GM19372 (cell line): Measurements from ENCODE around the gene CCNI2.

Experiments
- ATAC-seq: cut with Tn5 transposase; IDR thresholded peaks from one replicate; pipeline ENCODE4 v1.9.1; 2021; ENCODE audit warnings: mild to moderate bottlenecking, low read depth, moderate library complexity; ENCODE audit not compliant: unreplicated experiment

CCNI2 gene

DNA sequence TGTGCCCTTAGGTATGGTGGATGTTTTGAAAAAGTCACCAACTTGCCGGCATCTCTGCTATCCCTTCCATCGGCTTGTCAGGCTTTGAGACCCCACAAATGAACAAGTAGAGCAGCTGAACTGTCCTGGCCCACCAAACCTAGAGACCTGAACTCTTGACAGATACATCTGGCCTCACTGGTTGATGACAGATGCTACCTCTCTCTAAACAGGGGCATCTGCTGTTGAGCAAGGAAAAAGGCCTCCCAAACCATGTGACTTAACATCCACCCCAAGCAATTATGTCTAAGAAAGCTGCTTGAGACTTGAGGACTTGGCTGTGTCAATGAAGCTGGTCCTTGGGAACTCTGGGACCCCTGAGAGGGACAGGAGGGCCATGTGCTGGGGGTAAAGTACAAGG lies 2.3 kb downstream of the CCNI2 start:
- ATAC-seq = no peak

DNA sequence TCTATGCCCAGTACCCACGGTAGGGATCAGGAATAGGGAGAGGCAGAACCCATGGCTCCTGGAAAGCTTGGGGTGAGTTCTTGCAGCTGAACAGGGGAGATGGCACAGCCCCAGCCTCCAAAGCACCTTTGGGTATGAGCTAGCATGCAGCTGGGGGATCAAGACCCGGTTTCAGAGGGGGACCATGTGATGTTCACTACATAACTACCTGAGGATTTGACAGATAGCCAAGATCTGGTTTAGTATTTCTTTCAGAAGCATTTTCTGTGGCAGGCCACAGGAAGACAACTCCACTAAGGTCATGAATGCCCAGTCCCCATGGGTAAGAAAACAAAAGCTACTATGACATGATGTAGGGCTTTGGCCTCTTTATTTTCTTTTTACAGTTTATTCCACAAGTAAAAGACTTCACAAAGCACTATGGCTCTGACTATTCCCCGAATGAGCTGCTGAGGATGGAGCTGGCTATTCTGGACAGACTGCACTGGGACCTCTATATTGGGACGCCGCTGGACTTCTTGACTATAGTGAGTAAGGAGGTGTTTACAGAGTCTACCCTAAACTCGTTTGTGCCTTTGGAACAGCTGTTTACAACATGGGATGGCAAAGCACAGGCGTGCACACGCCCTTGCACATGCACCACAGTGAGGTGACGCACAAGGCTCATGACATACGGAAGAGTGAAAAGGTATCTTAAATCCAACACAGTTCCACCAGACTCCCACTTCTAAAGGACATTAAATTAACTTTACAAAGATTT lies 3.4 kb downstream of the CCNI2 start:
- ATAC-seq = no peak

DNA sequence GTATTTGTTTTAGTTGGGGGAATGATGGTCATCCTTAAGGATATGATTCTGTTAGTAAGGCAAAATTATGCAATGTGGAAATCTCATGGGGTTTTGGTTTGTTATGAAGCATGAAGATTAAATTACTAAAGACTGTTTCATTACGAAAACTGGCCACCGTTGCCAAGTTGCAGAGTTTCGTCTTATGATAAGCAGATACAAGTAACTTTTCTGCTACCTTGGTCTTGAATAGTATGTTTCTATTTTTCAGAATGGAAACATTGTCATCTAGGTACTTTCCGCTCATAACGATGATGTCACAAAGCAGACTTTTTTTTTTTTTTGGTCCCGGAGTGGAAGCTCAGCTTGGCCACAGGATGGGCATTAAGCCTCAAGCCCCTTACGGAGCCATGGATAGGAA lies 4.2 kb downstream of the CCNI2 start:
- ATAC-seq = no peak

DNA sequence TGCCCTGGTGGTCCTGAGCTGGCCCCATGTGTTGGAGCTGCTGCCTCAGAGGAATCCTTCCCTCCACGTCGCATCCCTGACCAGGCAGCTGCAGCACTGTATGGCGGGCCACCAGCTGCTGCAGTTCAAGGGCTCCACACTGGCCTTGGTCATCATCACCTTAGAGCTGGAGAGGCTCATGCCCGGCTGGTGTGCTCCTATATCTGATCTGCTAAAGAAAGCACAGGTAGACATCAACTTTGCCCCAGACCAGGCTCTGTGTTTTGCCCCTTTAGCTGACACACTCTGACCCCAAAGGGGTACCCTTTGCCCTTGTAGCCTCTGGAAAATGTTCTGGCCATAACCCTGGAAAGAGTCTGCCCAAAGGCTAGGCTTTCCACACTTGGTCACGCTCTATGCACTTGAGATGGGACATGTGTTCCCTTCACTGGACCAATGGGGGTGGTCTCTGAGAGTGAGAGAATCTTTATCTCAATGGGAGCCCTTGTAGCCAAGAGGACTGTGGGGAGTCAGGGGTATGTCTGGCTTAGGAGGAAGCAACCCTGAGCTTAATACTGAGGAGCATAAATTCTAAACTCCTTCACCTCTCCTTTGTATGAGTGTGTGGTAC lies 4.8 kb downstream of the CCNI2 start:
- ATAC-seq = no peak

DNA sequence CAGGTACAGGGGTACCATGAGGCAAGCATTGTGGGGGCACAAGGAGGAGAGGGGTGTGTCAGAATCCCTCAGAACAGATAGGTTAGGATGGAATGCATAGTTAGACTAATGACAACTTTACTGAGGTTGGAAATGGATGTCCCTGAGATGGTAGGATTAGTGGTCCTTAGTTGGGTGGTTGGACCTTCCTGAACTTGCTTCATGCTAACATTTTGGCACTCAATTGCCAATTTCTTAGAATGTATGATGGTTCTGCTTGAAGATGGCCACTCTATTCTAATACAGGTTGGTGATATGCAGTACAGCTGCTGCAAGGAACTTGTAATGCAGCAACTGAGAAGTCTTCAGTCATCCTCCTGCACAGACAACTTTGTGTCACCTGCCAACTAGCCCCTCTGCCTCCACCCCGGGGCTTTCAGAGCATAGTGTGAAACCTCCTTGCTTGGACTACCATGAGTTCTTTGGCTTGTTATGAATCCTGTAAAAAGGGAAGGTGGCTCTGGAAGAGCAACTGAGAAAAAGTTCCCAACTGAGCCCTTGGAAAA lies 5.4 kb downstream of the CCNI2 start:
- no peak for ATAC-seq

DNA sequence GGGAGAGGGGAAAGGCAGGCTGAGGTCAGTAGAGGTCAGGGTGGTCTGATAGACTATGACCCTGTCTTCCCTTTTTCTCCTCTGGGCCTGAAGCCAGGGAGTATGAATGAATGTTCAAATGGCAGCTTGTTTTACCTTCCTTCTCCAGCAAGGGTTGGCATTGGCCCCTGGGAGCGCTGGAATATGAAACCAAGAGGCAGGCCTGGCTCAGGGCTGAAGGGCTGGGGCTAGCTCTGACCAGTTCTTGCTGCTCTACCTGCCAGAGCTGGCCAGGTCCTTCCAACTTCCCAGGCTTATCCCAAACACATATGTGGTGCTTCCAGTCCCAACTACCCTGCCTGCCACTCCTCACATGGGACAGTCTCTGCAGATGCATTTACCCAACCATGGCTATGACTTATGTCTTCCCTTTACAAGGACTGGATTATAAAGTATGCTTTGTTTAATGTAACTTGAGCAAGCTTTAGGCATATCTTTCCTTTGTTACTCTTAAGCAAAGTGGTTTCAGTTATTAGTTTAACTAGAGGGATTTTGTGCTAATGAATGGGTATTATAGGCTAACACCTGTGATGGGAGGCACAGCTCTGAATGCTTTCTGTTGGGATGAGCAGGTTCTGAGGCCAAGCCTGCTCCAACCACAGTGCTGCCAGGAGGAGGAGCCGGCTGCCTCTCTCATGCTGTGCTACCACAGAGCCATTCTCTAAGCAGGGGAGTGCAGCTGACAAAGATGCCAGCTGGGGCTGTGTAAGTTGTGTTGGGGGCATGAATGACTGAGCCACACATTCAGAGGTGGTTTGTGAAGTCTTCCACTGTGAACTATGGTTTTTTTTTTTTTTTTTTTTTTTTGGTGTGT lies 6.1 kb downstream of the CCNI2 start:
- no peak for ATAC-seq

DNA sequence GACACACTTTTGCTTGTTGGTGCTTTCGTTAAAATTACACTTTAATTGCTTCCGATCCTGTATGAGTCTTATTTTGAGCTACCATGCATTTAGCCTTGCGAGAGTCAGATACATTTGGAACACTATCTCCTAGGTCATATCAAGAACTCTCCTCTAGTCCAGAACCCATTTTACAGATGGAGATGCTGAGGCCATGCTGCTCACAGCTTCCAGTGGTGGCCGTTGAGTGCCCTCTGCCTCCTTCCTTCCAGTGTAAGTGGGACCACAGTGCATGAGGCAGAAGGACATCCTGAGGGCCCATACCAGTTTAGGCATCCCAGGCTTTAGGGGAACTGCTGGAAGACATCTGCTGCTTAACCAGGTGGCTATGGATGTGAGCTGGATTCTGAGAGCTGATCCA lies 6.9 kb downstream of the CCNI2 start:
- no peak for ATAC-seq

DNA sequence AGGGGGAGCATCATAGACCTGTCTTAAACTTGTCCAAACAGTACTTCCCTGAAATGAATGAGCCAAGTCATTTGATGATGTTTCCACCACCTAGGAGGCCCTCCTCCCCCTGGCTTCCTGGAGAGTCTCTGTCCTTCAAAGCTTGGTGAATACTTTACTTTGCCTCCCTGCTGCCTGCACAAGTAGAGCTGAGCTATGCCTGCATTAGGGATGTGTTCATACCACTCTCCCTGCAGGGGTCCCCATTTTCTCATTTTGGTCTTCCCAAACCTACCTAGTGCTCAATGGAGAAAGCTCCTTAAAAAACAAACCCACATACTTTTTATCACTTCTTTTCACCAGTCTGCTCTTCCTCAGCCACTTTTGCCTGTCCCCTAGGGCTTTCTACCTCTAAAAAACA lies 7.7 kb downstream of the CCNI2 start:
- no peak for ATAC-seq

DNA sequence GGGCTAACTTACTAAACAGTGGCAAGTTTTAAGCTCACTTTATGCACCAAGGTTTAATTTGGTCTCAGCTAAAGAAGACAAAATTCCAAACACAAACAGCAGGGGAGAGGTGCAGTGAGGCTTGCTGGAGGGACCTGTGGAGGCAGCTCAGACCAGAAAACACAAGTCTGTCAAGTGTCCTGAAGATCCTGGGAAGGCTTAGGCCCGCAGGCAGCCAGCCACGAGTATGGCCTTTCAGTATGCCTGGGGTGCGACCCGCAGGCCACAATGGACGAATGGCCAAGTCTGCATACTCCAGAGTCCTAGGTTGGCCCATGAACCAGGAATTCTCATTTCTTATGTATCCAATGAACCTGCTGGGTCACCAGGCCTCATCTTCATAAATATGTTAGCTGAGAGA lies 9.3 kb downstream of the CCNI2 start:
- no peak for ATAC-seq

DNA sequence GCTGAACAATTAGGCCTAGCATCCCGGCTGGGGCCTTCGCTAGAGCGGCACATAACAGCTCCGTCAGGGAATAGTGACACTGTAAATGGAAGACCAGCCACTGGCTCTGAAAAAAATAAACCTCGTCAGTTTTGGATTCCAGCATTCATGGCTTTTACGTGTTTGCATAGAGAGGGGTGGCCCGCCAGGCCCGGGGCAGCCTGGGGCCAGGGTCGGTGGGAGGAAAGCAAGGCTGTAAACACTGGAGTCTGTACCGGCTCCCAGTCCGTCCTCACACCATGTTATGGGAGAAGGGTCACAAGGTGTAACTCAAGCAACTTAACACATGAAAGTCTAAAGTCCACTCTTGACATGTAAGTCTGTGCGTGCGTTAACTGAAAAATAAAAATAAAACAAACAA lies 11.2 kb downstream of the CCNI2 start:
- ATAC-seq = no peak

DNA sequence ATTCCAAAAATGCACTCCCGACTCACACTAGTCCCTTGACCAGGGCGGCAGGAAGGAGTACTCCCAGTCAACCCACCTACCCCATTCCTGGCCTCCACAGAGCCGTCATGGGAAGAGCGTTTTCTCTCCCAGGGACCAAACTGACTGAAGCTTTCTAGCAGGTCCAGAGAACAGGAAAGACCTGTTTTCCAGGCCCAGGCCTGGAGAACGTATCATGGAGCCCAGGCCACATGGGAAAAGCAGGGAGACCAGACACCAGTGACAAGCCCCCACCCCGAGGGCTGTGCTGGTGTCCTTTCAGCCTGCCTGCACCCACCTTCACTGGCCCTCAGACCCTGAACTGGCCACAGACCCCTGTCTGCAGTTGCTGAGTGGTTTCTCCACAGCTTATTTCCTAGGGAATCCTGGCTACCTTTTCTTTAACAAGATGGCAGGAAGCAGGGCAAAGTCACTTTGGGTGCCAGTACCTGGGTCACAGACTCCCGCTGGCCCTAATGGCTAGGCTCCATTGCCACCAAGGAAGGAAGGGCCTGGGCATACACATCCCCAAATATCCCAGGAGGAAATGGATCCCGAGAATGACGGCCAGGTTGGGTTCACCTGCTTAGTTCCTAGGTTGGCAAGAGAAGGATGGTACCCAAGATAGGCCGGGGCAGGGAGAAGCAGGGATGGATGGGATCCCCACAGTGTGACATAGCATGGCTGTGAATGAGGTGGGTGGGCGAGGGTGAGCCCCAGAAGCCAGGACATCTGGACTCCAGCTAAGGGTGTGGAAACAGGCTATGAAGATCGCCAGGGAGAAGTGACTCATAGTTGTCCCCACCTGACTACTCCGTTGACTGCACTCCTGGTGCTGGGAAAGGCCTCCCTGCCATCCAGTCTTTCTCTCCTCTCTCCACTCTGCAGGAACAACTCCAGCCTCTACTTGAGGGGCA lies 12.2 kb downstream of the CCNI2 start:
- ATAC-seq = no peak

DNA sequence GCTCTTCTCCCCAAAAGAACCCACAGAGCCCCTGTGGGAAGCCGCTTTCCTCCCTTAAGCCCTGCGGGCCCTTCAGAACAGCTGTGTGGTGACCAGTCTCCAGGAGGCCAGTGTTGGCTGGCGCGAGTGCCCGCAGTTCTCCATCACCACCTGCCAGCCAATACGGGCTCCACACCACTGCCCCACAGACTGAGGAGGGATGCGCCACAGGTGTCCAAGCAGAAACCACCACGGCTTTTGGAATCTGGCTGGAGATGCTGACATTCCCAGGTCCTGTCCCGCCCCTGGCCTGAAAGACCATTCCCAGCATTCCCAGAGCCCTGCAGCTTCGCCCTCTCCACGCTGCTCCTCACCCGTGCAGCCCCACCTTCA lies 12.8 kb downstream of the CCNI2 start:
- ATAC-seq = no peak

DNA sequence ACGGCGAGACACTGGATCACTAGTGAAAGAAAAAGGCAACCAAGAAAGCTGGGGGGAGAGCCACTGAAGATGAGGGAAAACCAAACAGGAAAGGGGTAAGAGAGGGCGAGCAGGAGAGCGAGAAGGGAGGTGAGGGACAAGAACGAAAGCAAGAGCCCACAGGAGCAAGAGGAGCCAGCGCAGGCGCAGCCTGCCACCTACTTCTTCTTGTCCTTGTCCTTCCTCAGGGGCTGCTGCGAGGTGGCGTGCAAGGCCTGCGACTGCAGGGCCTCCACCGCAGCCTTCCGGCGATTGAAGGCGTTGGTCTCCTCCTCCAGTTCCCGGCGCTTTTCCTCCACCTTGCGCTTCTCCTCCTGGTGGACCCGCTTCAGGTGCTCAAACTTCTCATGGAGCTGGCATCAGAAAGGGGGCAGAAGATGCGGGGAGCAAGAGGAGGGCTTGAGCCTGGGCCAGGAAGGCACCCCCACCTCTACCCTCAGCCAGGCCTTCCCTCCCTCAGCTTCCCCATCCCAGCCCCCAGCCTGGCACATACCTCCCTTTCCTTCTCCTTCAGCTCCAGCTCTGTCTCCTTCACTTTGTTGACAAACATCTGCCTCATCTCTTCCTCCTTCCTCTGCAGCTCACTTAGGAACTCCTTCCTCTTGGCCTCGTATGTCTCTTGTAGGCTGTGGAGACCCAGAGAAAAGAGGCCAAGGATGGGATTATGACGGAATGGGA lies 13.5 kb downstream of the CCNI2 start:
- no peak for ATAC-seq

DNA sequence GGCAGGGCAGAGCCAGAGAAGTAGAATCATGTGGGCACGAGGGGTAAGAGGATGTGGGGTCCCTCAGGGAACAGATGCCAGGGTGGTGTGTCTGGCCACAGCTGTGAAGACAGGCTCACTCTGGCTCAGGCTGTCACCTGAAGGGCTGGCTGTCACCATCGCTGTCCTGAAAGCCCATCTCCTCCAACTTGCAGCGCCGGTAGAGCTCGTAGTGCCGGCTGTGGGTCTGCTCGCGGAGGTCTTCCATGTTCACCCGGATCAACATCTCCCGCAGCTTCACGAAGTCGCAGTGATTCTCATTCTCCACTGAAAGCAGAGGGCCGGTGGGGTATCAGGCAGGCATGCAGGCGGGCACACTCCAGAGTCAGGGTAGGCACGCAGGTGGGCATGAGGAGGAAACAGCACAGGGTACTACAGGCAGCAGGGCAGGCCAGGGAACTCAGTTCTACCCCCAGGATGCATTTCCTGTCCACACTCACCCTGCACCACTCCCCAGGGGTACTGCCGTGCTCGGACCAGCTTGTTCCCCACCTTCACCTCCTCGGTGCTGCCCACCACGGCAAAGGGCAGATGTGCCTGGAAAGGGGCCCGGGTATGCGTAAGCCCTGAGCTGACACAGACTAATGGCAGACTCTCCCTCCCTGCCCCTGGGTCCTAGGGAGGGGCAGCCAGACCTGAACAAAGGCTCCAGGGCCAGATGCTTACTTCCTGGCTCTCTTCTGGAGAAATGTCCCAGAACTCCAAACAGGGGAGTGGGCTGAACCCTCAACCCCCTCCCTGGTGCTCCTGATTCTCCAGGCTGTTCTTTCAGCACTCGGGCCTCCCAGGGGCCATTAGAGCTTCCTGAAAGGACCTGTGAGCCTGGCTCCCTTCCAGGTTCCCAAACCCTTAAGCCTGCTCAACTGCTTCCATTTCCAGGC lies 14.4 kb downstream of the CCNI2 start:
- no peak for ATAC-seq

DNA sequence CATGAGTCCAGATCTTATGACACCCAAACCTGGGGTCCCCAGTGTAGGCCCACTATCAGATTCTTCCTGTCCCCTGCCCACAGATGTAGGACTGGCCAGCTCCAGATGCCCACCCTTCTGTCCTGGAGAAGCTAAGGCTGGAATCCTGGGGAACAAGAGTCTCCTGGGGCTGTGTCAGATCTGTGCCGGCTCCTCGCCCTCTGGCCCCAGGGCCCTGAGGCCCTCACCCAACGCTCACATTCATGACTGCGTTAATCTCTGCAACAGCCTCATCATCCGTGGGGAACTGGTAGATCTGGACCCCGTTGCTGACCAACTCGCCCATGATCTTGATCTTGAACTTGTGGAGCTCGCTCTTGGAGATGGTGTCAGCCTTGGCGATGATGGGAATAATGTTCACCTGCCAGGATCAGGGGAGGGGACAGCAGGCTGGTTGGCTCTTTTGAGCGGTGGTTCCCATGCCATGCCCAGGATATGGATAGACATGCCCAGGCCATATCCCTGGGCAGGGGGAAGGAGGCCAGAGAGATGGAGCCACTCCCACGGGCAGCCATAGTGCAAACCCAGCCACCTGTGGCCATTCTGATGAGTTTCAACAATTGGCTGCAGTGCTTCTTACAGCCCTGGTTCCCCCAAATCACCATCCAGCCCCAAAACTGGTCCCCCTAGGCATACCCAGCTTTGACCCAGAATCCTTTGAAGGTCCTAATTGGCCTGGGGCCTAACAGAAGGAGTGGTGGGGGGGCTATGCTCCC lies 15.2 kb downstream of the CCNI2 start:
- ATAC-seq = no peak

DNA sequence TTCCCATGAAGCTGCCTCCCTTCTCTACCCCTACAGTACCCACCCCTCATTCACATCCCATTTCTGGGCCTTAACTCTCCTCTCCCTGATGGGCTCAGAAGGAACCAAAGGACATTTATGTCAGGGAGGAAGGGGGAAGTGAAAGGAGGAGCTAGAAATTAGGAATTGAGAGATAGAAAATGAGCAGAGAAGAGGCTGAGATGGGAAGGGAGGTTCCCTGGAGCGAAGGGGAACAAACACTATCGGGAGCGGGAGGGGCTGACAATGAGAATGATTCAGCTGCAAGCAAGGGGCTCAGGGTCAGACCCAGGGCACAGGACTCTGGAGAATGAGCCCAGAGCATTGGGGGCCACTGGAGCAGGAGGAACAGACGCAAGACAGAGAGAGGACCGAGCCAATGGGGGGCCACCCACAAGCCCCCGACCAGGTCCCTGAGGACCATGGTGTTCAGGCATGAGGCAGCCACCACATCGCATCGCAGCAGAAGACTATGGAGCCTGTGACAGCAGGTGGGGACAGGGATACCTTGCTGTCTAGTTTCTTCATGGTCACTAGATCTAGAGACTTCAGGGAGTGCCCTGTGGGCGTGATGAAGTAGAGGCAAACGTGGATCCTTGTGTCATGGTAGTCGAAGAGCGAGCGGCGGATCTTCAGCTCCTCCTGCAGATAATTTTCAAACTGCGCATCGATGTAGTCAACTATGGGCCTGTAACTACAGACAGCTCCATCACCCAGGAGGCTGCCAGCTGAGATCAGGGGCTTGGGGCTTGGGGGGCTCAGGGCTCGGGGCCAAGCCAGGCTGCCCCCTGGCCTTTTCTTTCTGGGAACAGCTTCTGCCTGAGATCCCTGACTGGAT lies 16.2 kb downstream of the CCNI2 start:
- ATAC-seq = no peak

DNA sequence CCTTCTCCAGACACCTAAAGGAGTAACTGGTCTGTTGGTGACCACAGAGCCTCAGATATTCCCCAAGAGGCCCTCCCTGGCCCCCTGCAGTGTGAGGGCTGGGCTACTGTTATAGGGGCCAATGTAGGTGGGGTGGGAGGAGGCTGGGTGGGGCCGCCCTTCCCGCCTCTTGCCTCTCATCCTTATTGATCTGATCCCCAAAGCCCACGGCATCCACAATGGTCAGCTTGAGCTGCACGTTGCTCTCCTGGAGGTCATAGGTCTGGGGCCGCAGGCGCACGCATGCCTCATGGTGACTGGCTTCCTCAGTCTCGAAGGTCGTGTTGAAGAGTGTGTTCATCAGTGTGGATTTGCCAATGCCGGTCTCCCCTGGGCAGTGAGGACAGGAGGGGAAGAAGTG lies 16.8 kb downstream of the CCNI2 start:
- ATAC-seq = no peak
